ENCODE results near the gene ZMYND19. TPM values are rescaled to one million over a fixed set of nuclear protein-coding genes. Genes with fewer than 3 reads are reported as not detected.

The ZMYND19 gene
- total and polyA plus RNA-seq, 2 donors (not counting 3 experiments of a cell fraction or from before 2014, with no cell fraction given) = 22.8 to 32.6 TPM

- DNase-seq (ENCODE audit: low read depth, low spot score) (peak; percentile 36), FAIRE-seq (peak; percentile 84)
- Histone ChIP-seq H4K20me1 (replicated peaks; ENCODE audit: control insufficient read depth, extremely low read depth, insufficient read depth, low read length) (no peaks in the 10 kb centered on the region), H2AFZ (ENCODE audit: low read depth, low read length) (no peak overlapping the region), H3K36me3 (ENCODE audit: control insufficient read depth in 2 of 2, extremely low read depth in 1 of 2, insufficient read depth in 2 of 2, low read length in 2 of 2) (peaks cover 13 to 27% of the 10 kb centered on the region in 2 experiments), H3K27me3 (ENCODE audit: control insufficient read depth in 2 of 2, insufficient read depth in 2 of 2, low read length in 2 of 2) (no peaks in the 10 kb centered on the region), H3K4me3 (replicated peaks in 1 of 3; ENCODE audit: insufficient read depth in 1 of 3, low read depth in 1 of 3, low read length in 3 of 3) (peak overlapping the region; percentile 7 to 80 (median 42)), H3K9me1 (replicated peaks; ENCODE audit: control insufficient read depth, extremely low read depth, insufficient read depth, low read length) (no peaks in the 10 kb centered on the region), H3K4me1 (ENCODE audit: control insufficient read depth, extremely low read depth, insufficient read depth, low read length) (peaks cover 9% of the 10 kb centered on the region), H3K27ac (ENCODE audit: insufficient read depth, low read depth, low read length) (no peak overlapping the region), H3K9me3 (replicated peaks; ENCODE audit: control insufficient read depth, insufficient read depth, low read length) (no peaks in the 10 kb centered on the region), H3K9ac (replicated peaks; ENCODE audit: extremely low read depth, insufficient read depth, low read length) (peak overlapping the region; percentile 56), H3K79me2 (ENCODE audit: control insufficient read depth, insufficient read depth, low read length) (peaks cover 18% of the 10 kb centered on the region), H3K4me2 (ENCODE audit: insufficient read depth, low read length) (peak overlapping the region; percentile 59)
- intact Hi-C loops (cut with micrococcal nuclease) (loop anchor here (1.0 kb wide), 3 partner anchors 16 to 38 kb away; partner anchors contain the start of genes ARRDC1 and MRPL41), dilution Hi-C loops (cut with MboI; ENCODE audit: extremely low pct_ligation_motif_present, low sequenced_read_pairs) (no loop called here)
- ChIA-PET POLR2A (no interaction called here), CTCF (interaction anchor here (2.4 kb wide), 1 partner anchor 11 kb away, joined by 15 read pairs; the partner anchor contains the start of gene DPH7)
- BruUV-seq (replicated peaks) = no TSS peak
- no peak for TF ChIP-seq GATA2 (IDR thresholded peaks at IDR 0.05; ENCODE audit: insufficient read depth, insufficient read length, low read depth, low read length)
- no peak for TF ChIP-seq JUN (IDR thresholded peaks at IDR 0.05; ENCODE audit: borderline replicate concordance, insufficient read depth, insufficient read length, low read depth)
- no peak for TF ChIP-seq POLR2A (IDR thresholded peaks at IDR 0.05; ENCODE audit: low read depth, low read length)
- TF ChIP-seq FOS (IDR thresholded peaks at IDR 0.05; ENCODE audit: borderline replicate concordance, insufficient read depth, low read length) = no peak
- no peak for TF ChIP-seq POLR2AphosphoS5 (IDR thresholded peaks at IDR 0.05; ENCODE audit: insufficient read depth, low read depth, low read length)
- TF ChIP-seq, protein P1, sequence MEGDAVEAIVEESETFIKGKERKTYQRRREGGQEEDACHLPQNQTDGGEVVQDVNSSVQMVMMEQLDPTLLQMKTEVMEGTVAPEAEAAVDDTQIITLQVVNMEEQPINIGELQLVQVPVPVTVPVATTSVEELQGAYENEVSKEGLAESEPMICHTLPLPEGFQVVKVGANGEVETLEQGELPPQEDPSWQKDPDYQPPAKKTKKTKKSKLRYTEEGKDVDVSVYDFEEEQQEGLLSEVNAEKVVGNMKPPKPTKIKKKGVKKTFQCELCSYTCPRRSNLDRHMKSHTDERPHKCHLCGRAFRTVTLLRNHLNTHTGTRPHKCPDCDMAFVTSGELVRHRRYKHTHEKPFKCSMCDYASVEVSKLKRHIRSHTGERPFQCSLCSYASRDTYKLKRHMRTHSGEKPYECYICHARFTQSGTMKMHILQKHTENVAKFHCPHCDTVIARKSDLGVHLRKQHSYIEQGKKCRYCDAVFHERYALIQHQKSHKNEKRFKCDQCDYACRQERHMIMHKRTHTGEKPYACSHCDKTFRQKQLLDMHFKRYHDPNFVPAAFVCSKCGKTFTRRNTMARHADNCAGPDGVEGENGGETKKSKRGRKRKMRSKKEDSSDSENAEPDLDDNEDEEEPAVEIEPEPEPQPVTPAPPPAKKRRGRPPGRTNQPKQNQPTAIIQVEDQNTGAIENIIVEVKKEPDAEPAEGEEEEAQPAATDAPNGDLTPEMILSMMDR (IDR thresholded peaks at IDR 0.05; ENCODE audit: extremely low read depth in 1 of 2, insufficient read depth in 1 of 2, low read depth in 1 of 2, low read length in 2 of 2) = no peak
- TF ChIP-seq EZH2 (IDR thresholded peaks at IDR 0.05; ENCODE audit: borderline replicate concordance, low read depth, low read length, severe bottlenecking) = no peak
- TF ChIP-seq, protein P2, sequence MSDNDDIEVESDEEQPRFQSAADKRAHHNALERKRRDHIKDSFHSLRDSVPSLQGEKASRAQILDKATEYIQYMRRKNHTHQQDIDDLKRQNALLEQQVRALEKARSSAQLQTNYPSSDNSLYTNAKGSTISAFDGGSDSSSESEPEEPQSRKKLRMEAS (IDR thresholded peaks at IDR 0.05; ENCODE audit: insufficient read depth, insufficient read length) = no peak
- TF ChIP-seq MYC (IDR thresholded peaks at IDR 0.05; ENCODE audit: low read depth, low read length) = no peak
Measured at GRCh38 chr9:137589441-137590122, 730 bp downstream of the ZMYND19 start.
